Calu3 (cell line): Measurements from ENCODE around the gene ALPK3. TPM values are rescaled to one million over a fixed set of nuclear protein-coding genes. Genes with fewer than 3 reads are reported as not detected.

ENCODE experiments used
- BruUV-seq: library from RNA; stranded (reverse); fragments of 400-500 nt; replicated peaks from 2 replicates; lab custom pipeline; 2021; lab: Mats Ljungman, UMichigan
- CTCF ChIA-PET: fragments of 300-600 bp; sonication (Branson Sonifier 250); formaldehyde crosslinking; loops from one replicate; lab custom pipeline; 2022; ENCODE audit warnings: antibody characterized with exemption; lab: Charles Lee
- DNase-seq: peaks from one replicate; pipeline ENCODE4 v3.0.0; 2022
- H3K27ac Mint-ChIP-seq: one replicate; pipeline ENCODE4 v1.8.0; 2022; ENCODE audit warnings: mixed read lengths; ENCODE audit not compliant: unreplicated experiment
- H3K27me3 Mint-ChIP-seq: one replicate; pipeline ENCODE4 v1.8.0; 2022; ENCODE audit warnings: mixed read lengths; ENCODE audit not compliant: unreplicated experiment
- H3K36me3 Mint-ChIP-seq: one replicate; pipeline ENCODE4 v1.8.0; 2022; ENCODE audit warnings: mild to moderate bottlenecking, moderate library complexity, mixed read lengths; ENCODE audit not compliant: insufficient read depth, unreplicated experiment
- H3K4me1 Mint-ChIP-seq: one replicate; pipeline ENCODE4 v1.8.0; 2022; ENCODE audit warnings: mild to moderate bottlenecking, low read depth, mixed read lengths; ENCODE audit not compliant: unreplicated experiment
- H3K4me3 Mint-ChIP-seq: one replicate; pipeline ENCODE4 v1.8.0; 2022; ENCODE audit warnings: mild to moderate bottlenecking, low read depth, moderate library complexity, mixed read lengths; ENCODE audit not compliant: unreplicated experiment
- H3K9me3 Mint-ChIP-seq: one replicate; pipeline ENCODE4 v1.8.0; 2022; ENCODE audit warnings: low read depth, mixed read lengths; ENCODE audit not compliant: unreplicated experiment
- CTCF ChIP-seq: fragments of 200-600 bp; IDR thresholded peaks from one replicate; pipeline ENCODE4 v1.8.0; 2022; ENCODE audit warnings: antibody characterized with exemption; ENCODE audit not compliant: unreplicated experiment
- intact Hi-C: fragments of 100-400 bp; cut with micrococcal nuclease; formaldehyde crosslinking; loops from one replicate; pipeline ENCODE4 v1.10.0; 2022; ENCODE audit not compliant: unreplicated experiment
- total RNA-seq: library from RNA; stranded (reverse); gene quantifications from 2 replicates; pipeline ENCODE4 v1.2.3, GENCODE V29; 2022

ALPK3 gene
- total RNA-seq, 1 experiment from 2014 or later: 4.6 TPM

DNA sequence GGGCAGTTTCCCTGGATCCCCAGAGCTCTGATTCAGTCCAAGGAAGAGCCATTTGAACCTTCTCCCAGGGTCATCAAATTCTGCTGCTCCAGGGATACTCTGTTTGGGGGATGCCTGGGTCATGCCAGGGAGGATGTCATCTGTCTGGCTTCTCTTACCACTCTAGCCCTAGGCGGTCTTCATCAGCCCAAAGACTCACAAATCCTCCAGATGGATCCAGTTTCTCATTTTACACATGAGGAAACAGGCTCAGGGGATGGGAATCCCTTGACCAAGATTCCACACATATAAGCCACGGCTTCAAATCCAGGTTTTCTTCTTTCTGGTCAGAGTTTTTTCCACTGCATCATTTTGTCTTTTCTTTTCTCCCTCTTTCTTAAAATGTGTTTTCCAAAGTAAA is 104.0 kb downstream of the ALPK3 start:
- Mint-ChIP-seq H3K4me3 (no peak overlapping the region), H3K27me3 (no peaks in the 10 kb centered on the region), H3K4me1 (peaks cover 8% of the 10 kb centered on the region), H3K27ac (no peak overlapping the region), H3K36me3 (no peaks in the 10 kb centered on the region), H3K9me3 (no peaks in the 10 kb centered on the region)
- intact Hi-C loops: no loop called here
- no peak for TF ChIP-seq CTCF
- CTCF ChIA-PET: no interaction called here
- no peak for DNase-seq
- no TSS peak for BruUV-seq

DNA sequence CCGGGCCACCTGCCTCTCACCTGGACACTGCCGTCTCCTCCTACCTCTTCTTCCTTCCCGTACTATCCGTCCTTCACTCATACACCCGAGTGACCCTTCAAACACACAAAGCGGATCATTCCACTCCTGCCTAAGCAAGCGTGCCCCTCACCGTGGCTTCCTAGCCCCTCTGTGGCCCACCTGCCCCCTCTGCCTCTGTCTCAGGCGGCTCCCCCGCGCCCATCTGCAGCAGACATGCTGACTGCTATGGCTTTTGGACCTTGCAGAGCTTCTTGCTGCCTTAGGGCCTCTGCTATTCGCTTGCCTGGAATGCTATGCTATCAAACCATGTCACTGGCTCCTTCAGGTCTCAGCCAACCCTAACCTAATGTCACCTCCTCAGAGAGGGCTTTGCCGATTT is 105.4 kb downstream of the ALPK3 start:
- Mint-ChIP-seq H3K4me3 (no peak overlapping the region), H3K27me3 (no peaks in the 10 kb centered on the region), H3K4me1 (peaks cover 17% of the 10 kb centered on the region), H3K9me3 (no peaks in the 10 kb centered on the region), H3K27ac (no peak overlapping the region), H3K36me3 (no peaks in the 10 kb centered on the region)
- CTCF ChIA-PET: no interaction called here
- DNase-seq: no peak
- BruUV-seq: no TSS peak
- TF ChIP-seq CTCF: no peak
- intact Hi-C loops: no loop called here

Other genes starting within 250 kb of the ALPK3 start
- gene ZSCAN2, start 216.3 kb upstream of the ALPK3 start, total RNA-seq: 16.0 and 18.0 TPM in 2 replicates
- 53.1 and 53.3 TPM in 2 replicates for gene WDR73, start 163.1 kb upstream of the ALPK3 start, total RNA-seq
- gene NMB, start 159.2 kb upstream of the ALPK3 start, total RNA-seq: 10.9 and 16.6 TPM in 2 replicates
- gene SEC11A, start 101.2 kb upstream of the ALPK3 start, total RNA-seq: 214 and 243 TPM in 2 replicates
- gene ZNF592, start 68.8 kb upstream of the ALPK3 start, total RNA-seq: 49.5 and 49.6 TPM in 2 replicates
- gene SLC28A1, start 67.3 kb downstream of the ALPK3 start, total RNA-seq: 0.17 and 0.37 TPM in 2 replicates
- 65.9 and 66.5 TPM in 2 replicates for gene PDE8A, start 164.5 kb downstream of the ALPK3 start, total RNA-seq